Activated naive CD4-positive, alpha-beta T cell treated with anti-CD3 and anti-CD28 coated beads, Interleukin-2, amount 50 U/mL, for 24 hours (primary cell): Measurements from ENCODE around the gene NES.
"Not testable (repeated sequence)": the region's sequence is repeated elsewhere in the genome, so short reads cannot be mapped to it uniquely, and the experiment has no call there.

Experiments
- H3K27ac Mint-ChIP-seq: one replicate; pipeline ENCODE4 v1.8.0; 2021; ENCODE audit warnings: mild to moderate bottlenecking, mixed read lengths
- H3K27me3 Mint-ChIP-seq: one replicate; pipeline ENCODE4 v1.8.0; 2021; ENCODE audit warnings: mixed read lengths
- H3K36me3 Mint-ChIP-seq: one replicate; pipeline ENCODE4 v1.8.0; 2021; ENCODE audit warnings: mixed read lengths
- H3K4me1 Mint-ChIP-seq: one replicate; pipeline ENCODE4 v1.8.0; 2021; ENCODE audit warnings: mixed read lengths
- H3K4me3 Mint-ChIP-seq: one replicate; pipeline ENCODE4 v1.8.0; 2021; ENCODE audit warnings: mild to moderate bottlenecking, mixed read lengths
- H3K9me3 Mint-ChIP-seq: one replicate; pipeline ENCODE4 v1.8.0; 2021; ENCODE audit warnings: mixed read lengths

The NES gene

GRCh38 chr1:156640842-156641706 is 36.1 kb downstream of the NES start:
- Mint-ChIP-seq H3K9me3 (no peaks in the 10 kb centered on the region), H3K4me3 (peak overlapping the region; percentile 74), H3K27ac (no peak overlapping the region), H3K4me1 (peaks cover 26% of the 10 kb centered on the region), H3K27me3 (peaks cover 65% of the 10 kb centered on the region), H3K36me3 (peaks cover 2% of the 10 kb centered on the region)

- Mint-ChIP-seq H3K9me3 (no peaks in the 10 kb centered on the region), H3K27ac (no peak overlapping the region), H3K27me3 (peaks cover 60% of the 10 kb centered on the region), H3K36me3 (peaks cover 2% of the 10 kb centered on the region), H3K4me1 (peaks cover 26% of the 10 kb centered on the region), H3K4me3 (no peak overlapping the region)
Measured at GRCh38 chr1:156639601-156640101, 37.6 kb downstream of the NES start.

GRCh38 chr1:156638189-156638985 is 38.8 kb downstream of the NES start:
- peaks cover 2% of the 10 kb centered on the region for H3K36me3 Mint-ChIP-seq
- no peaks in the 10 kb centered on the region for H3K9me3 Mint-ChIP-seq
- peaks cover 63% of the 10 kb centered on the region for H3K27me3 Mint-ChIP-seq
- no peak overlapping the region for H3K4me3 Mint-ChIP-seq
- no peak overlapping the region for H3K27ac Mint-ChIP-seq
- H3K4me1 Mint-ChIP-seq, result peaks cover 21% of the 10 kb centered on the region

- H3K27me3 Mint-ChIP-seq, result peaks cover 37% of the 10 kb centered on the region
- no peak overlapping the region for H3K27ac Mint-ChIP-seq
- no peaks in the 10 kb centered on the region for H3K9me3 Mint-ChIP-seq
- H3K4me3 Mint-ChIP-seq, result no peak overlapping the region
- H3K36me3 Mint-ChIP-seq, result peaks cover 2% of the 10 kb centered on the region
- H3K4me1 Mint-ChIP-seq, result no peaks in the 10 kb centered on the region
Measured at GRCh38 chr1:156632355-156632754, 44.9 kb downstream of the NES start.

- H3K27ac Mint-ChIP-seq, H3K9me3 Mint-ChIP-seq, H3K4me3 Mint-ChIP-seq, H3K4me1 Mint-ChIP-seq, H3K36me3 Mint-ChIP-seq: not testable (repeated sequence)
- H3K27me3 Mint-ChIP-seq, result peaks cover 35% of the 10 kb centered on the region
Measured at GRCh38 chr1:156631152-156631551, 46.1 kb downstream of the NES start.

- H3K4me3 Mint-ChIP-seq, result no peak overlapping the region
- H3K27ac Mint-ChIP-seq, result no peak overlapping the region
- H3K27me3 Mint-ChIP-seq, result peaks cover 35% of the 10 kb centered on the region
- no peaks in the 10 kb centered on the region for H3K9me3 Mint-ChIP-seq
- H3K36me3 Mint-ChIP-seq, result no peaks in the 10 kb centered on the region
- peaks cover 7% of the 10 kb centered on the region for H3K4me1 Mint-ChIP-seq
Measured at GRCh38 chr1:156629823-156630449, 47.3 kb downstream of the NES start.

- peaks cover 28% of the 10 kb centered on the region for H3K27me3 Mint-ChIP-seq
Measured at GRCh38 chr1:156627313-156627880, 49.8 kb downstream of the NES start.

GRCh38 chr1:156626079-156626438 is 51.1 kb downstream of the NES start:
- Mint-ChIP-seq H3K27ac (no peak overlapping the region), H3K36me3 (no peaks in the 10 kb centered on the region), H3K9me3 (no peaks in the 10 kb centered on the region), H3K27me3 (peaks cover 27% of the 10 kb centered on the region), H3K4me1 (peaks cover 7% of the 10 kb centered on the region), H3K4me3 (peak overlapping the region; percentile 87)

More at GRCh38 chr1:156627313-156627880, 49.8 kb downstream of the NES start:
- Mint-ChIP-seq H3K27ac (no peak overlapping the region), H3K4me1 (peaks cover 7% of the 10 kb centered on the region), H3K4me3 (no peak overlapping the region), H3K9me3 (no peaks in the 10 kb centered on the region), H3K36me3 (no peaks in the 10 kb centered on the region)

- peak overlapping the region; percentile 87 for H3K4me3 Mint-ChIP-seq
- no peaks in the 10 kb centered on the region for H3K9me3 Mint-ChIP-seq
- H3K36me3 Mint-ChIP-seq, result no peaks in the 10 kb centered on the region
- peaks cover 28% of the 10 kb centered on the region for H3K27me3 Mint-ChIP-seq
- H3K27ac Mint-ChIP-seq, result peak overlapping the region; percentile 43
- H3K4me1 Mint-ChIP-seq, result peaks cover 7% of the 10 kb centered on the region
Measured at GRCh38 chr1:156625436-156626078, 51.6 kb downstream of the NES start.

GRCh38 chr1:156624814-156625435 is 52.3 kb downstream of the NES start:
- H3K27me3 Mint-ChIP-seq, result peaks cover 31% of the 10 kb centered on the region
- H3K4me1 Mint-ChIP-seq, result peaks cover 7% of the 10 kb centered on the region
- no peaks in the 10 kb centered on the region for H3K9me3 Mint-ChIP-seq
- H3K36me3 Mint-ChIP-seq, result no peaks in the 10 kb centered on the region
- peak overlapping the region; percentile 30 for H3K4me3 Mint-ChIP-seq
- no peak overlapping the region for H3K27ac Mint-ChIP-seq

GRCh38 chr1:156623946-156624813 is 53.0 kb downstream of the NES start:
- Mint-ChIP-seq H3K27me3 (peaks cover 32% of the 10 kb centered on the region), H3K36me3 (no peaks in the 10 kb centered on the region), H3K9me3 (no peaks in the 10 kb centered on the region), H3K4me1 (peaks cover 7% of the 10 kb centered on the region), H3K4me3 (no peak overlapping the region), H3K27ac (no peak overlapping the region)

GRCh38 chr1:156622581-156623297 is 54.5 kb downstream of the NES start:
- no peak overlapping the region for H3K4me3 Mint-ChIP-seq
- H3K27me3 Mint-ChIP-seq, result peaks cover 32% of the 10 kb centered on the region
- H3K4me1 Mint-ChIP-seq, result peaks cover 7% of the 10 kb centered on the region
- no peaks in the 10 kb centered on the region for H3K9me3 Mint-ChIP-seq
- H3K27ac Mint-ChIP-seq, result no peak overlapping the region
- no peaks in the 10 kb centered on the region for H3K36me3 Mint-ChIP-seq

GRCh38 chr1:156619582-156619955 is 57.6 kb downstream of the NES start:
- Mint-ChIP-seq H3K4me1 (no peaks in the 10 kb centered on the region), H3K9me3 (no peaks in the 10 kb centered on the region), H3K27me3 (peaks cover 29% of the 10 kb centered on the region), H3K36me3 (no peaks in the 10 kb centered on the region), H3K4me3 (no peak overlapping the region), H3K27ac (no peak overlapping the region)
